ENCODE results near the gene TAOK1. TPM values are rescaled to one million over a fixed set of nuclear protein-coding genes. Genes with fewer than 3 reads are reported as not detected.
"Not testable (repeated sequence)": the region's sequence is repeated elsewhere in the genome, so short reads cannot be mapped to it uniquely, and the experiment has no call there.

Gene TAOK1
- total RNA-seq, 4 donors from 2014 or later: 57.9 to 72.2 (median 65.1) TPM

DNA sequence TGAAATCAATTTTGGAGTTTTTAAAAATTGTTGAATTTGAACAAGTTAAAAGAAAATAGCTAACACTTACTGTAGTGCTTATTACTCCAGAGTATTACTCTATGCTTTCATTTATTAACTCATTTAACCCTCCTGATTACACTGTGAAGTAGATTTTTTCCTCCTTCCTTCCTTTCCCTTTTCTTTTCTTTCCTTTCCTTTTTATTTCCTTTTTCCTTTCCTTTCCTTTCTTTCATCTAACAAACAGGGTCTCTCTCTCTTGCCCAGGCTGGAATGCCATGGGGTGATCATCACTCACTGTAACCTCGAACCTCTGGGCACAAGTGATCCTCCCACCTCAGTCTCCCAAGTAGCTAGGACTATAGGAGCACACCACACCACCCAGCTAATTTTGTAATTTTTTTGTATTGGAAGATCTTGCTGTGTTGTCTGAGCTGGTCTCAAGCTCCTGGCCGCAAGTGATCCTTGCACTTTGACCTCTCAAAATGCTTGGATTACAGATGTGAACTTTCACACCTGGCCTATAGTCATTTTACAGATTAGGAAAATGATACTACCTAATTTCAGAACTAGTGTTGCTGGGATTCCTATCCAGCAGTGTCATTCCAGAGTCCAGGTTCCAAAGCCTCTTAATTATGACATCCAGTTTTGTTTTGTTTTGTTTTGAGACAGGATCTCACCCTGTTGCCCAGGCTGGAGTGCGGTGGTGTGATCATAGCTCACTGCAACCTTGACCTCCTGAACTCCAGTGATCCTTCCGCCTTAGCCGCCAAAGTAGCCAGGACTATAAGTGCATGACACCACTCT lies 59.9 kb downstream of the TAOK1 start:
- ATAC-seq: no peak
- 81 to 88% methylated on average over 2 to 5 of the region's 5 CpGs for WGBS, 2 donors (ENCODE audit: low coverage in 1 of 2)

DNA sequence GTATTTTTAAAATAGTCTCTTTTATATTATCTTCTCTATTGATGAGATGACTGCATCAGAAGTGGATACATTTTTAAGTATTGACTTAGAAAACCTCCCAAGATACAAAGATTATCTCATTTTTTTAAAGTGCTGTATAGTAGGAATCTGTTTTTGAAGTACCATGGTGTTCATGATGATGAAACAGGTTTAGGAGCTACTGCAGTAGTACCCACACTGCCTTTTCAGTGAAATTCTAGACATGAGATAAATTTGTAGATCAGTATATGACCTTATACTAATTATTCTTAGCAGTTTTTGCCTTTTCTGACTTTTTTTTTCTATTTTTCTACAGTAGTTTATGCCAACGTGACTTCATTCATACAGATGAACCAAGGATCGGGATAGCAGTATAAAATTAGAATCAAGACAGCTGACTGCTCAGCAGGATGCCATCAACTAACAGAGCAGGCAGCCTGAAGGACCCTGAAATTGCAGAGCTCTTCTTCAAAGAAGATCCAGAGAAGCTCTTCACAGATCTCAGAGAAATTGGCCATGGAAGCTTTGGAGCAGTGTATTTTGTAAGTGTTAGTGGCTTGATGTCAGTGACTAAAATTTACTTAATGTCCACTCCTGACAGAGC lies 61.1 kb downstream of the TAOK1 start:
- ATAC-seq: no peak
- WGBS, 2 donors (ENCODE audit: low coverage in 1 of 2): 60 to 73% methylated on average over 1 to 2 of the region's 2 CpGs
- Histone ChIP-seq H3K4me3 (no peak overlapping the region), H3K9me3 (no peaks in the 10 kb centered on the region), H3K27me3 (no peaks in the 10 kb centered on the region), H3K4me1 (peaks cover 0 to 43% (median 0%) of the 10 kb centered on the region in 3 donors), H3K27ac (no peak overlapping the region), H3K36me3 (peaks cover 0 to 35% of the 10 kb centered on the region in 2 donors)
- TF ChIP-seq POLR2AphosphoS5 (IDR thresholded peaks at IDR 0.05) (no peak), EP300 (IDR thresholded peaks at IDR 0.05) (no peak), POLR2A (IDR thresholded peaks at IDR 0.05) (no peak), CTCF (IDR thresholded peaks at IDR 0.05) (no peak)

More for the DNA sequence above, 59.9 kb downstream of the TAOK1 start:
- Histone ChIP-seq H3K36me3 (peaks cover 0 to 32% of the 10 kb centered on the region in 2 donors), H3K4me3 (no peak overlapping the region), H3K9me3 (no peaks in the 10 kb centered on the region), H3K4me1 (peaks cover 0 to 54% (median 0%) of the 10 kb centered on the region in 3 donors), H3K27ac (no peak overlapping the region), H3K27me3 (no peaks in the 10 kb centered on the region)
- no peak for TF ChIP-seq EP300 (IDR thresholded peaks at IDR 0.05)
- TF ChIP-seq POLR2A (IDR thresholded peaks at IDR 0.05): no peak
- TF ChIP-seq POLR2AphosphoS5 (IDR thresholded peaks at IDR 0.05): no peak

GRCh38 chr17:29458066-29458465 lies 67.9 kb downstream of the TAOK1 start:
- ATAC-seq: no peak
- Histone ChIP-seq H3K4me1 (peaks cover 8 to 43% (median 9%) of the 10 kb centered on the region in 3 donors), H3K9me3 (no peaks in the 10 kb centered on the region), H3K27me3 (no peaks in the 10 kb centered on the region), H3K4me3 (no peak overlapping the region), H3K36me3 (peaks cover 0 to 22% of the 10 kb centered on the region in 2 donors), H3K27ac (no peak overlapping the region)
- 98 to 100% methylated on average over 4 of the region's 4 CpGs for WGBS, 2 donors (ENCODE audit: low coverage in 1 of 2)
- TF ChIP-seq CTCF (IDR thresholded peaks at IDR 0.05) (no peak), EP300 (IDR thresholded peaks at IDR 0.05) (no peak), POLR2AphosphoS5 (IDR thresholded peaks at IDR 0.05) (no peak), POLR2A (IDR thresholded peaks at IDR 0.05) (no peak)

DNA sequence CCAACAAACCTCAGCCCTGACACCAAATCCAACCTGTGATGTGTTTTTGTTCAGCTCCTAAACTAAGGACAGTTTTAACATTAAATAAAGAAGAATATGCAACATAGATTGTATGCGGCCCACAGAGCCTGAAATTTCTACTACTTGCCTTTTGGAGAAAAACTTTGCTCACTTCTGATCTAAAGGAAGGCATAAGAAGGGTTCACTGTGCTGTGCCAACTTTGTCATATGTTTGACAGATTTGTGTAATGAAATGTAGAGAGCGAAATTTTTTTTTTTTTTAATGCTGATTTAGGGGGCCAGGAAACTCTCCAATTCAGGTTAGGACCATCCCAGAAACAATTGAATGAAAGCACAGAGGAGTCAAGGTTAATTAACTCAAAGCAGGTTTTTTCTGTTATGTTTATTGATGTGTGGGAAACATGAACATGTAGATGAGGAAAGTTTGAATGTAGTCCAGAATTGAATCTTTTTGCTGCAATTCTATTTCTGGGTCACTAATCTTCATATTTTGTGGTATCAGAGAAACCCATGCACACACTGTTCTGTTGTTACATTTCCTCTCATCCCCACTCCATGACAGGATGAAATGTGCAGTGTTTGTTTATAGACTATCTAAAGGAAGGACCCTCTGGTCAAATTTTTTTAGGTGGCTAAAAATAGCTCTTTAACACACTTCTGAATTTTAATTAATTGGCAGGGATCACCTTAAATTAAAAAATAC lies 71.5 kb downstream of the TAOK1 start:
- peaks cover 0 to 16% of the 10 kb centered on the region in 2 donors for H3K36me3 ChIP-seq
- no peak overlapping the region for H3K4me3 ChIP-seq
- TF ChIP-seq POLR2A (IDR thresholded peaks at IDR 0.05) (no peak), CTCF (IDR thresholded peaks at IDR 0.05) (no peak), EP300 (IDR thresholded peaks at IDR 0.05) (no peak), POLR2AphosphoS5 (IDR thresholded peaks at IDR 0.05) (no peak)
- peaks cover 8 to 45% (median 9%) of the 10 kb centered on the region in 3 donors for H3K4me1 ChIP-seq
- H3K27me3 ChIP-seq: no peaks in the 10 kb centered on the region
- 45 to 80% methylated on average over 2 of the region's 2 CpGs for WGBS, 2 donors (ENCODE audit: low coverage in 1 of 2)
- peak overlapping the region in 1 of 4 donors; percentile 37 for H3K27ac ChIP-seq
- H3K9me3 ChIP-seq: no peaks in the 10 kb centered on the region
- ATAC-seq: no peak

DNA sequence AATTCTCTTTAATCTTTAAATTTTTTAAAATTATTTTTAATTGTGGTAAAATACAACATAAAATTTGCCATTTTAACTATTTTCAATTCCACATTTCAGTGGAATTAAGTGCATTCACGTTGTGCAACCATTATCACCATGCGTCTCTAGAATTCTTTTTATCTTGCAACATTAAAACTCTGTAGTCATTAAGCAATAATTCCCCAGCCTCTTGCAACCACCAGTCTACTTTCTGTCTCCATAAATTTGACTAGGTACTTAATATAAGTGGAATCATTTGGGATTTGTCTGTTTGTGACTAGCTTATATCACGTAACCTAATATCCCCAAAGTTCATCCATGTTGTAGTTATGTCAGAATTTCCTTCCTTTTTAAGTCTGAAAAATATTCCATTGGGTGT lies 79.1 kb downstream of the TAOK1 start:
- 86 to 91% methylated on average over 3 of the region's 3 CpGs for WGBS, 2 donors (ENCODE audit: low coverage in 1 of 2)
- no peak for TF ChIP-seq POLR2A (IDR thresholded peaks at IDR 0.05)
- no peak for TF ChIP-seq EP300 (IDR thresholded peaks at IDR 0.05)
- no peak for TF ChIP-seq CTCF (IDR thresholded peaks at IDR 0.05)
- TF ChIP-seq POLR2AphosphoS5 (IDR thresholded peaks at IDR 0.05): no peak
- Histone ChIP-seq H3K4me1 (no peaks in the 10 kb centered on the region), H3K27ac (no peak overlapping the region), H3K27me3 (no peaks in the 10 kb centered on the region), H3K9me3 (no peaks in the 10 kb centered on the region), H3K4me3 (no peak overlapping the region), H3K36me3 (peaks cover 0 to 70% of the 10 kb centered on the region in 2 donors)
- ATAC-seq: no peak

GRCh38 chr17:29473437-29473836 lies 83.3 kb downstream of the TAOK1 start:
- WGBS, 2 donors (ENCODE audit: low coverage in 1 of 2): 88 to 97% methylated on average over 3 to 4 of the region's 4 CpGs
- H3K4me3 ChIP-seq, H3K27me3 ChIP-seq, ATAC-seq, H3K4me1 ChIP-seq, H3K9me3 ChIP-seq, H3K27ac ChIP-seq: not testable (repeated sequence)
- H3K36me3 ChIP-seq: peaks cover 0 to 65% of the 10 kb centered on the region in 2 donors
